ENCODE data around the gene GDF7.

DNA sequence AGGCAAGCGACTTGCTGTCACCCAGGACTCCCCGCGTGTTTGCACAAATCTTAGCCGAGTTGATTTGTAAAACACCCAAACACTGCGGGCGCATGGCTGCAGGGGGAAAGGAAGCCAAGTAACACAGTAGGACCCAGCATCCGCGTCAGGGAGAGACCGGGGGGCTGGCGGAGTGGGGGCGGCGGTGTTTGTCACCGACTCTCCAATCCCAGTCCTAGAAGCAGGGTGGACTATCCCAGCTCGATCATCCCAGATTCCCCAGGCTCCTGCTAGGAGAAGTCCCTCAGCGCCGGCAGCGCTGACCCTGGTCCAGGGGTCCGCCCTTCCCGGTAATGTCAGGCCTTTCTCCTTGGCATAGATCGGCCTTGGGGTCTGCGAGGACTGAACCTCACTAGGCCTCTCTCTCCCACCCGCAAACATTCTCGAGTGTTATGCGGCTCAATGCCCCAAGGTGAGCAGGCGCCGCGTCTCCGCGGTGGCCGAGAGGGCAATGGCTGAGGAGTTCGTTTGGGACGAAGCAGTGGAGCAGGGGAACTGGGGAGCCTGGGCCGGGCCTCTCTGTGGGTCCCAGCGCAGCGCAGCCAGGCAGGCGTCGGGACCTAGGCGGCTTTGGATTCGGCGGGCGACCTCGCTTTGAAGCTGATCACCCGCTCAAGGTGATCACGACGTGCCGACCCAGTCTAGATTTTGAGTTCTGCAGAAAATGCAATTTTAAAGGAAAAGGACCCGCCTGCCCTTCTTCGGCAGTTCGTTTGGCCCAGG, 1.5 kb upstream of the GDF7 start:
- TF ChIP-seq BRCA1 (IDR thresholded peaks at IDR 0.05; ENCODE audit: low read depth, low read length) (no peak), MAX (IDR thresholded peaks at IDR 0.05) (no peak), POLR2A (IDR thresholded peaks at IDR 0.05; ENCODE audit: control extremely low read depth in 1 of 2, low read depth in 2 of 2, low read length in 2 of 2) (no peak), MAFK (IDR thresholded peaks at IDR 0.05; ENCODE audit: low read depth, low read length) (no peak)

Measured in H1 (cell line).